Epidermal melanocyte (primary cell): ENCODE results near the gene CNNM1.

Experiments
- DNase-seq: peaks from one replicate; pipeline ENCODE4 v3.0.0; 2011; ENCODE audit warnings: low spot score; ENCODE audit not compliant: insufficient read length

The CNNM1 gene

DNA sequence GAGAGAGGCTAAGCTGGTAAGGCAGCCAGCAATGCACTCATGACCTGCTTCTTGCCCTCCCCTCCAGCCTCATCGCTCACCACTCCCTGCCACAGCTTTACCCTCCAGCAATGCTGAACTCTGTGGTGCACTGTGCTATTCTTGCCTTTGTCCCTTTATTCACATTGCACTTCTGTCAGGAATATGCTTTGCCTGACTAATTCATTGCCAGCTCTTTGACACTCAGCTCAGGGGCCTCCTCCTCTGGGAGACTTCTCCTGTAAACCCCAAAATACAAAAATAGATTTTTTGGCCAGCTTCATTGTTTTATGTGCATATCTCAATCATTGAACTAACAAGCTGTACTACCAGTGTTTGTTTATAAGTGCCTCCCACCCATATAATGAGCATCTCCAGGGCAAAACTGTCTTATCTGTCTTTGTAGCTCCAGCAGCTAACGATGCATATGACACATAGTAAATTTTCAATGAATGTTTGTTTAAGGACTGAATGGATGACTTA, 8.2 kb downstream of the CNNM1 start:
- peak; percentile 37 for DNase-seq

DNA sequence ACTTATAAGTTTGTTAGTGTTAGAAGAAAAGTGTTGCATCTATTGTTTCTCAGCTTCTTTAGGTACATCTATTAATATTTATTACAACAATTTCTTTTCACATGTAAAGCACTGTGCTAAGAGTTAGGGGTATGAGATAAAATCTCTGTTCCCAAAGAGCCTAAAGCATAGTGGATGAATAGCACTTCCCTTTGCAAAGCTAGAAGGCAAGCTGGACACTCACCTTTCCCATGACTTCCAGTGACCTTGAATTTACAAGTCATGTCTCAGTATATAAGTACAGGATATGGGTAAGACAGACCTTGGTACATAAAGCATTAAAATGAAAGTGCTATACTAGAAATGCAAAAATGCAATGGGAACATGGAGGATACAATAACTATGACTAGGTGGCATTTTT, 8.7 kb downstream of the CNNM1 start:
- no peak for DNase-seq

DNA sequence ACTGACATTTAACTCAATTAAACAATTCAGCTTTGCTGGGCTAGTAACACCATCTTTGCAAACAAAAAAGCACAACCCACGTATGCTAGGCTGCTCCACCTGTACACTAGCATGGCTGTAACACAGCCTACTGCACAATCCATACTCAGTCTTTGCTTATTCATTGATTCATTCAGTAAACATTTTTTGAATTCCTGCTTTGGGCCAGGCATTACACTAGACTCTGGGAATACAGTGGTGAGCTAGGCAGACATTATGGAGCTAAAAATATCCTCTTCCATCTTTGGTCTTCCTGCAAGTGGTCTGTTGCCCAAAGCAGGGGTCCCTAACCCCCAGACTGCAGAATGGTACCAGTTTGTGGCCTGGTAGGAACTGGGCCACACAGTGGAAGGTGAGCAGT, 9.9 kb downstream of the CNNM1 start:
- no peak for DNase-seq

DNA sequence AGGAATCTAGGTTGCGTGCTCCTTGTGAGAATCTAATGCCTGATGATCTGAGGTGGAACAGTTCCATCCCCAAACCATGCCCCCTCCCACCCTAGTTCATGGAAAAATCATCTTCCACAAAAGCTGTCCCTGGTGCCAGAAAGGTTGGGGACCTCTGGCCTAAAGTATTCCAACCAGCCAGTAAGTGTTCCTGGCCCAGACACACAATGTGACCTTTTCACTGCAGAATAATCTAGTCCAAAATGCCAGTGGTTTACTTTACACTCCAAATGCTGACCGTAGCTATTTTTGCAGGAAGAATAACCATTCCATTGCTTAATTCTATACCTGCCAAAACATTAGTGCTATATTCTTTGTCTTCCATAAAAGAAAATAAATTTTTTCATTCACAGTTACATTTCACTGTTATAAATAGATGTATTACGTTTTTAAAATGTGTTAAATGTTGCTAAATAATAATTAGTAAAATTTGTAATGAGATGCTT, 10.4 kb downstream of the CNNM1 start:
- no peak for DNase-seq

DNA sequence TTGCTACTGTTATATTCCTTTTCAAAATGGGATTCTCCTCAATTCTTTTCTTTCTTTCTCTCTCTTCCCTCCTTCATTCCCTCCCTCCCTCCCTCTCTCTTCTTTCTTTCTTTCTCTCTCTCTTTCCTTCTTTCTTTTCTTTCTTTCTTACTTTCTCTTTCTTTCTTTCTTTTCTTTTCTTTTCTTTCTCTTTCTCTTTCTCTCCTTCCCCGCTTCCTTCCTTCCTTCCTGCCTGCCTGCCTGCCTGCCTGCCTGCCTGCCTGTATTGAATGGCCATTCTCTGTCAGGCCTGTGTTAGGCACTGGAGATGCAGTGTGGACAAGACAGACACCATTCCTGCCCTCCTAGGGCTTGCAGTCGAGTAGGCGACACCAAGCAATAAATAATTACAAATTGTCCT, 11.5 kb downstream of the CNNM1 start:
- DNase-seq, result no peak

DNA sequence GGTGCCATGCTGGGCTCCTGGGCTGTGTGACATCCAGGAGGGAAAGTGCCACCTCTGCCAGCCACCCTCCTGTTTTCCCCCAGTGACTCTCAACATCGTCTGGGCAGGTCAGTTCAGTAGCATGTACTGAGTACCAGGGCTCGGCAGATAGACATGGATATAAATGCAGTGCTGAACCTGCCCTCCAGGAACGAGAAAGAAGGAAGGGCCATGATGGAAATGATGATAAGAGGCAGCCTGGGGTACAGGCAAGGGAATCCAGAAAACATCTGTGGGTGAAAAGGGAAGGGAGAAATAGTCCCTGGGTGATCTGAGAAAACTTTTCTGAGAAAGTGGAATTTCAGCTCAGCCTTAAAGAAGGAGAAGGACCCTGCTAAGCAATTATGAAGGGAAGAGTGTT, 12.1 kb downstream of the CNNM1 start:
- DNase-seq, result no peak

DNA sequence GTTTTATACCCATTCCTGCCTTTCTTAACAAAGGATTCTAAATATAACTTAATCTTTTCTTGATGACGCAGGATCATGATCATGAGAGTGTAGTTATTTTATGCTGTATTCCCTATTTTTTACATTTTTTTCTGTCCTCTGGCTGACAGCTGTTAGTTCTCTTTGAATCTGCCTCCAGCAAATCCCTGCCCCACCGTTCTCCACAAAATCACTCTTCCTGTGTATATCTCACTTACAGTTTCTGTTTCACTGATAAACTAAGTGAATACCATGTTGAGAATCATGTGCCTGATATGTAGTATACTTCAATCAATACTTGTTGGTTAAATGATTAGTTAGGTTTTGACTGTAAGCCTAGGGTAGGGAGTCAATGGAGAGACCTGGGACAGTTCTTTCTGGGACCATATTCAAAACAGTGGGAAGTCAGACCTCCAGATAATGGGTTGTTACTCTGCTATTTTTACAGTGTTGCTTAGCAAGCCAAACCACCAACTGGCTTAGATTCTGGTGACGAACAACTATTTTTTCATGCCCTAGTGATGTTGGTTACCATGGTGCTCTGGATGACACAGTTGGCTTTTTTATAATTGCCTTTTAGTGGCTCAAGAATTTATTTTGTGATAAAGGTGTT, 12.8 kb downstream of the CNNM1 start:
- no peak for DNase-seq

DNA sequence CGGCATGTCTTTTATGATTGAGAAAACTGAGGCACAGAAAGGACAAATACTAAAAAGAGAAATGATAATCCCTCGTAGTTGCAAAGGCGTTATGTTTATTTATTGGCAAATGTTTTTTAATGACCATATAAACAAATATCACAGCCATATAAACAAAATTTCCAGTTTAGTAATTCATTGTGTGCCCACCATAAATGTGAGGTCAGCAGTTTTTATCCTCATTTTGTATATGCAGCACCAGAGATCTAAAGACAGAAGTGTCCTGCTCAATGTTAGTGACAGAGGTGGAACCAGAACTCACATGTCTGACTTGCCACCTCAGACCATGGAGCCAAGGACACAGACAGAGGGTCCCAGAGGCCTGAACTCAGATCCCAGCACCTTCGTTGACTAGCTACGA, 14.1 kb downstream of the CNNM1 start:
- no peak for DNase-seq

DNA sequence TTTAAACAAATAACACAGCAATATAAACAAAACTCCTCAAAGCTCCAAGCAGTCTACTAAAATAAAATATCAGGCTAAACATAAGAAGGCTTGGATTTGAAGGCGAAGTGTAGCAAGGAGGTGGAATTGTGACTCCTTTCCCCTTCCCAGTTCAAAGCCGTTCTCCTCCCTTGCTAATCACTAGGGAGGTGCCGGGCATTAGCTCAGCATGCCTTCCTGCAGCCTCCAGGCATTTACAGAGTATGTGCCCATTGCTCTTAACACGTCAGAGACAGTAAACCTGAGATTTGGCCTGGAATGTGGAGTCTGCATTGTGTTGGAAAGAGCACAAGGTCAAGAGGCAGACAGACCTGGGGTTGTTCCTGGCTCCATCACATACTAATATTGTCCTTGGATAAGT, 15.6 kb downstream of the CNNM1 start:
- no peak for DNase-seq

DNA sequence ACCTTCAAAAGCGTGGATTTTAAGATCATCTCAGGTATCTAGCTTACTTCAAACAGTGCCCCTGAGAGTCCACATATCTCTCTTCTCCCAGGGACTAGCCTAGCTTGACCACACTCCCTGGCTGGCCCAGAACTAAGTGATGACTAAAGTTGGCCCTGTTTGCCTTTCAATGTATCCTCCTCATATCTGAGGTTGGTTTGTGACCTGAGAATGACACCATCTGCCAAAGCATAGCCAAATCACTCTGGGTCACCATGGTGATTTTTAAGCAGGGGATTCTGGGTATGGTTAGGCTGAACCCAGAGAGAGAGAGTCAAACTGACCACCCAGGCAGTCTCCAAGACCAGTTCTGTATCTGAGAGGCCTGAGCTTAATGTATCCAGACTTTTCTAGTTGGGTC, 16.2 kb downstream of the CNNM1 start:
- DNase-seq, result no peak

DNA sequence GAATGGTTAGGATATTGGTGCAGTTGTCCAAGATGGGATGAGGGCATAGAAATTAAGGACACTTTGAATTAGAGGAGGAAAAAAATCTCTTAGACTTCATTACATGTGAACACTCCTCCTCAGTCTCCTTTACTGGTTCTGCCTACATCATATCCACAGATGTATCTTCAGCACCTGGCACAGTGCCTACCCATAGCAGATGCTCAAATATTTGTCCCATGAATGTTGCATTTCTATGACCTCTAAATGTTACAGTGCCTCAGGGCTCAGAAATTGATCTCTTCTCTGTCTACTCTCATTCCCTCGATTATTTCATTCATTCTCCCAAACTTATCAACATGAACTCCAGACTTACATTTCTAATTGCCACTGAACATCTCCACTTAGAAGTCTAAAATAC, 17.1 kb downstream of the CNNM1 start:
- no peak for DNase-seq

DNA sequence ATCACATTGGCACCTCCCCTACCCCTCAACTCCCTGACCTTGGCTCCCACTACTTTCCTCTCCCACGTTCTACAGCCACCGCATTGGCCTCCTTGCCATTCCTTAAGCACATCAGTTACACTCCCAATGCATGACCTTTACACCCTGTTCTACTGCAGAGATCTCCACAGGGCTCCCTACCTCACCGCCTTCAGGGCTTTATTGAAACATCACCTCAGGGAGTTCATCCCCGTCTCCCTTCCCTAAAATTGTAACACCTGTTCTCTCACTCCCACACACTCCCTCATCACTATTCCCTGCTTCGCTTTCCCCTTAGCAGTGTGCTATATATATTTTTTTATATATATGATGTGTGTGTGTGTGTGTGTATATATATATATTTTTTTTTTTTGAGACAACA, 18.5 kb downstream of the CNNM1 start:
- no peak for DNase-seq

DNA sequence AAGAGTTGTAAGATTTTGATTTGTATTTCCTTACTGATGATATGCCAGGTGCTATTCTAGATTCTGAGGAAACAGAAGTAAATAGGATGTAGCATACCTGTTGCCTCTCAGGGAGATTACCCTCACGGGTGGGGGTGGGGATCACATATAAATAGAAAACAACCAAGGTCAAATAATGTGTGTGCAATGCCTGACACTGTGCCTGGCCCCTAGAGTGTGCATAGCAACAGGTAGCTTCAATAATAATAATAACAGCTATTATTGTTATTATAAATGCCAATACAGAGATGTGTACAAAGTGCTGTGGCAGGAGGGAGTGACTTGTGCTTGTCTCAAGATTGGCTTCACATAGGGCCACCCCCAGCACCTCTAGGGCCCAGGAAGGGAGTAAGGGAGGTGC, 24.0 kb downstream of the CNNM1 start:
- DNase-seq, result no peak

DNA sequence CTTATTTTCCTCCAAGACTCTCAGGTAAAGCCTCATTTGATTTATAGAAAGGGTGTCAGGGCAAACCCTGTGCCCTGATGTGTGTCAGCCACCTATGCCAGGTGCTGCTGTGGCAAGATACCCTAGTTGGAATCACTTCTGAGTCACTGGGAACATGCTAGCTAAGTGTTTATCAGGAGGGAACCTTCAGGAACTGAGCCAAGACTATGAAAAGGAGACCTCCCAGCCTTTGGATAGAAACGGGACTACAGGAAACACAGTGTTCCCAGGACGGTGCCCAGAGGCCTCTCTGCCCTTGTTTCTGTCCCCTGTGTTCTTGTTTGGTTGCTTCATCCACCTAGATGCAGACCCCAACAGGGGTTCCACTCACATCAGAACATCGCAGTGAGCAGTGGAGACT, 28.5 kb downstream of the CNNM1 start:
- DNase-seq, result no peak

DNA sequence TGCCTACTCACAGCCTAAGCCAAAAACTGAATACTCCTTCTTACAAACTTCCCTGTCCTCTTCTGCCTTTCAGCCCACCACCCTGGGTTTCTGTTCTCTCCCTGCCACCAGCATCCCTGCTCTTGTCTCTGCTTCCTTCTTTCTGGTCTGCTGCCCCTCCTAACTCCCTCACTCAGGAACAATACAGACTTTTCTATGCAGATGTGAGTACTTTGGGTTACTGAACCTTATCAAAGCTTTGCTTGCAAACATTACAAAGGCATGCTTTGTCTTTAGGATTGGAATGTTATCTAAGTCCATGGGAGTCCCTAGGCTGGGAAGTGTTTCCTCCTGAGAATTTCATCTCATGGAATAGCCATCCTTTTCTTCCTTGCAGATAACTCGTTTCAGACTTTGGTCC, 28.9 kb downstream of the CNNM1 start:
- no peak for DNase-seq

DNA sequence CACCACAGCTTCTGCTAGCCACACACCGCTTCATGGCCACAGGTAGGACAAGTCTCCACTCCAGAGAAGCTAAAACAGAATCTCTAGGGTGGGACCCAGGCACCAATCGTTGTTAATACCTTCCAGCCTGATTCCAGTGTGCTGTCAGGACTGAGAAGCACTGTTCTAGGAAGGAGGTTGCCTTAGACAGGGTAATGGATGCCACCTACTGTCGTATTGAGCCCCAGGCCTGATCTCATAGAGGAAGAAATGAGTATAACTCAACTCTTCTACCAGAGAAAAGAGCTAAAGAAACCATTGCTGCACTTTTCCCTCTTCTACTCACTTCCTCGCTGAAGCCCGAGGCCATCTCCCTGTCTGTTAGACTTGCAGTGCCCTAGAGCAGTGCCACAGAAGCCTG, 31.8 kb downstream of the CNNM1 start:
- no peak for DNase-seq

DNA sequence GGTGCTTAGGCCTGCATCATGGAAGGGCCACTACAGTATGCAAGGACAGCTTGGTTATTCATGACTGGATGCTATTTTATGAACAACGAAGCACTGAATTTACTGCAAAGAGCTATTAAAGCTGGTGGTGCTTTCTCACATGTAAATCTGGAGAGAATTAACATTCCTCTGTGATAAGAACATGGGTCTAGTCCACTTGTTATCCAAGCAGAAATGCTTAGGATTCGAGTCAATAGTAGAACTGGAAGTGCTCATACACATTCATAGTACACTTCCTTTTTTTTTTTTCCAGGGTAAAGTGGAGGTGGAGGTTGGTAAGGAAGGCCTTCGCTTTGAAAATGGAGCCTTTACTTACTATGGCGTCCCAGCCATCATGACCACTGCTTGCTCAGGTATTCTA, 35.0 kb downstream of the CNNM1 start:
- peak; percentile 66 for DNase-seq

DNA sequence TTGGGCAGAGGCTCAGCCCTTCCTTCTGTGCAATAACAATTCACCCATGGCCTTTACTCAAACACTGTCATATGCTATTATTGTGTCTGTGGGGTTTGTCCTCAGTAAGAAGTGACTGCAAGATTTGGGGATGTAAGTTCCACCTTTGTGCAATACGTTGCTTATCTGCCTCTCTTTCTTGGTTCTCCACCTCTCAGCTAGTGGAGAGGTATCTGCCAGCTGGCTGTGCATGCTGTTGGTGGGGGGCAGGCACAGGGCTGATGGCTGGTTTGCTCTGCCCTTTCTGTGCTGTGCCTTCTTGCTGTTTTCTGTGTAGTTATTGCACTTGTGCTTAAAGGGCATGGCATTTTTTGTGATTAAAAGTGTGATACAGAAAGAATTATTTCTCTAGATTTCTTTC, 36.2 kb downstream of the CNNM1 start:
- DNase-seq, result no peak

DNA sequence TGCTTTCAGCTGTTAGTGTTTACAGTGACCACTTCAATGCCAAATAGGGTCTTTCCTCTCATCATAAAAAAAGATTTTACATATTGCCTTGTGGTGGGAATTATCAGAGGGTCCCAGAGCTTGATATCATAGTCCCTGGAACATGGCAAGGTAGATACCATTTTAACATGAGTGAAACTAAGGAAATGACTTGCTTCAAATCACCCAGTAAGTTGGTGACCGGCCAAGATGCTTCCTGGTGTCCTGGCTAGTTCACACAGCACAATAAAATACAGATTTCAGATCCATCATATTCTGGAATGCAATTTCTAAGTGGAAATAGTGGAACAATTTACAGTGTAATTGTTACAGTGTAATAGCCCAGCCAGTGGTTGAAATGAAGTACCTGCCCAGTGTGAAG, 36.6 kb downstream of the CNNM1 start:
- no peak for DNase-seq

DNA sequence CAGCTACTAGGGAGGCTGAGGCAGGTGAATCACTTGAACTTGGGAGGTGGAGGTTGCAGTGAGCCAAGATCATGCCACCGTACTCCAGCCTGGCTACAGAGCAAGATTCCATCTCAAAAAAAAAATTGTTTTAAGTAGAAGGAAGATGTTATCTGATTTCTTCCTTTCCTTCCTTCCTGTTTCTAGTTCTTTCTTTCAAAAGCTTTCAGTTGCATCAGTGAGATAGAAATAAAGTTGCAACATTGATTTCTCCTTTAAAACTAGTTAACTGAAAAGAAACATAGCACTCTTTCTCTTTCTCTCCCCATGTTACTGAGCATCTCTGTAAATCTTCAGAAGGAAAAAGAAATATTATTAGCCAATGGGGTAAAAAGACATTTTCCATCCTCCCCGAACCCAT, 37.5 kb downstream of the CNNM1 start:
- no peak for DNase-seq

DNA sequence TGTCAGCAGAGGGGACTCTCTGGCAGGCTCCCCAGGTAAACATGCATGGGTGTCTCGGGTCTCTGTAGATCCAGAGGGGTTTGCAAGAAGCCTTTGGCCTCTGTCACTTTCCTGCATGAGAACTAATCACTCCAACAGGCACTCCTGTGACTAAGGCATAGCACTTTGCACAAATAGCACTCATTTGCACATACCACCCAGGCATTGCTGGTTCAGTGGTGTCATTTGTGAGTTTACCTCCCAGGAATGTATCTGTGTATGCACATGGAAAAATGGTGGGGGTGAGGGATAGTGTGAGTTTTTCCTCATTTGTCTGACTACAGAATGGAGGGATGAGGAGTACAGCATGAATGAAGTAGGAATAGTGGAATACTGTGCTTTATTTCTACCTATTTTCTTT, 39.5 kb downstream of the CNNM1 start:
- DNase-seq, result no peak

DNA sequence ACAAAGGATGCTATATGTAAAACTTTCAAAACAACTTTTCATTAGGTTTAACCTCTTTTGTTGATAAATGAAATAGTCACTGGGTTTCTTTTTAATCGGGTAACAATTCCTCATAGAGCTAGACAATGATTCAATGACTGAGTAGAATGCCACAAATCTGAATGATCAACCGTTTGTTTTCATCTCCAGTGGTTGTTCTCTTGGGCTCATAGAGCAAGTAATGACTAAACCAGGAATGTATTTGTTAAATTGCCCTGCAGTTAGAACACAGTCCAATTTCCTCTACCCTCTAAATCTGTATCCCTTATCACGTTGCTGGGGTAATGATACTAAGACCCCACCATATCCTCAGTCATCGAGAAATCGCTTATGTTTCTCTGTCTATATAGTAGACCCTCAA, 40.0 kb downstream of the CNNM1 start:
- no peak for DNase-seq

DNA sequence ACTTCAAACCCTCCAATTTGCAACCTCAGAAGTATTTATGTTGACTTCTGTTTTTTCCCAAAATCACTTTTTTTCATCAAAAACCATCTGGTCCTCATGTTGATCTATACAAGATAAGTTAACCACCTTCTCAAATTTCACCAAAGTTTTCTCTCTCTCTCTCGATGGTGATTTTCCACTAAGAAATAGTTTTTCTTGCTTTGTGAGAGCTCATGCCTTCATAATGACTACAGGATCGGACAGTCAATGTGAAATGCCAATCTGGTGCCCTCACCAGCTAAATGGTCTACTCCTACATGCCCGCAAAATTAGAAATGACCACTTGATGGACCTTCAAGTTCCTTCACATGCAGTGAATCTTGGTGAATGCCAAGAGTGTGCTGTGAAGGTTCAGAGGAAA, 40.4 kb downstream of the CNNM1 start:
- DNase-seq, result no peak

DNA sequence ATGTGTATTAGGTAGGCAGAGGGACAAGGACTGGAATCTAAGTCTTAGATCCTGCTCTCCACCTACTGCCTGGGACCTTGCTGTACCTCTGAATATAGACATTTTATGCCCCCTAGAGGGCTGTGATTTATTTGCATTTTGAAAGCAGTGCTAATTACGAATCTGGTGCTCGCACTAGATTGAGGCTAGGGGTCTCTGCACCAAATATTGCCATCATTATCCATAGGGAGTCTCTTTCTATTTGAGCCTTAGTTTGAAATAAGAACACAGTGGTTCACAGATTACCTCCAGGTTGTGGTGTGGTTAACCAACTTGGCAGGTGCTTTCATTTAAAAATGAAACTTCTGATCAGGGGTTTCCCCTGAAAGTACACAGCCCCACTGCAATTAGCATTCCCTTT, 41.8 kb downstream of the CNNM1 start:
- DNase-seq, result peak; percentile 48
